Left lung (tissue), 10 donors: ENCODE results near the gene GLB1L3. TPM values are rescaled to one million over a fixed set of nuclear protein-coding genes. Genes with fewer than 3 reads are reported as not detected.

Experiments
- ATAC-seq: fragments of 200-7000 bp; cut with Tn5 transposase; one replicate; pipeline ENCODE4 v1.9.1; 2020; ENCODE audit warnings: moderate library complexity
- DNase-seq, 4 donors: peaks; one replicate each; pipeline ENCODE4 v3.0.0-alpha.2; 2013 to 2020
- H3K27ac ChIP-seq, 2 donors: fragments of 200-600 bp; sonication (generic) in 1 of 2; one replicate each; pipeline versions ENCODE4 v1.5.0 to v1.8.0; 2020 to 2021
- H3K27me3 ChIP-seq, 2 donors: fragments of 200-600 bp; sonication (generic) in 1 of 2; one replicate each; pipeline versions ENCODE4 v1.5.0 to v1.8.0; 2020 to 2021
- H3K36me3 ChIP-seq, 2 donors: fragments of 200-600 bp; sonication (generic) in 1 of 2; one replicate each; pipeline versions ENCODE4 v1.5.0 to v1.8.0; 2020 to 2021
- H3K4me1 ChIP-seq, 2 donors: fragments of 200-600 bp; one replicate each; pipeline ENCODE4 v1.8.0; 2021
- H3K4me3 ChIP-seq, 2 donors: fragments of 200-600 bp; sonication (generic) in 1 of 2; one replicate each; pipeline versions ENCODE4 v1.5.0 to v1.8.0; 2020 to 2021; ENCODE audit warnings: mild to moderate bottlenecking in 1 of 2
- H3K9me3 ChIP-seq, 2 donors: fragments of 200-600 bp; sonication (generic) in 1 of 2; one replicate each; pipeline versions ENCODE4 v1.5.0 to v1.8.0; 2020 to 2021
- intact Hi-C, 2 donors: fragments of 100-400 bp; cut with DNase I; formaldehyde crosslinking; loops; one replicate each; pipeline versions ENCODE4 v1.11.2 to v1.14.2; 2022
- polyA plus RNA-seq, 6 donors: library from polyadenylated mRNA; unstranded; fragments of 120-200 nt; gene quantifications; one replicate each; pipeline ENCODE4 v1.2.1, GENCODE V29; 2013; ENCODE audit not compliant: insufficient read length in 6 of 6
- total RNA-seq, 2 donors: library from RNA; stranded (reverse); fragmentation: NEBNext Ultra II Directional; extraction: Animal tissue kit (Norgen Biotek cat#: 25700); gene quantifications; one replicate each; pipeline ENCODE4 v1.2.1, GENCODE V29; 2021
- TF ChIP-seq, protein P1 (sequence below), 2 donors: fragments of 200-600 bp; sonication (generic) in 1 of 2; IDR thresholded peaks; one replicate each; pipeline versions ENCODE4 v1.5.0 to v1.8.0; 2021; ENCODE audit warnings: antibody characterized with exemption in 2 of 2
- donor health status: DM: no; HTN: yes; CAD: no.
- donor health status: DM: no; HTN: no; CAD: no.

Gene GLB1L3
- total and polyA plus RNA-seq, 8 donors: 0.10 to 0.29 (median 0.15) TPM; not detected in 2

DNA sequence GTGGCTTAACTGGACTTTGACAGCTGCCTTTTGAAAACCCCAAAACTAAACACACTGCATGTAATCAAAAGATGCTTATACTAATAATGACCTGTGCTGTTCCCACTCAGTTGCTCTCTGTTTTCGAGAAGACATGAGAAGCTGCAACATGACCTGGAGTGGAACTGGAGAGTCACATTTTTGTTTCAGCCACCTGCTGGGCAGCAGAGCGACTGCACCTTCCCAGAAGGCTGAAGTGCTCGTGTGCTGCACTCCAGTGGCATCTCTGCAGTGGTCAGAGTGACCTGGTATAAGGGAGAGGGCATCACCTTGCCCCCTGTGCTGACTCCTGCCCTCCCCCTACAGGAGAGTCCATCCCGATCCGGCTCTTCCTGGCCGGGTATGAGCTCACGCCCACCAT, 31.6 kb upstream of the GLB1L3 start:
- intact Hi-C loops: no loop called here
- H3K4me1 ChIP-seq: no peaks in the 10 kb centered on the region
- DNase-seq (no peak), ATAC-seq (peak; percentile 18)
- no peaks in the 10 kb centered on the region for H3K9me3 ChIP-seq
- no peak overlapping the region for H3K4me3 ChIP-seq
- H3K27ac ChIP-seq: no peak overlapping the region
- TF ChIP-seq, protein P1, sequence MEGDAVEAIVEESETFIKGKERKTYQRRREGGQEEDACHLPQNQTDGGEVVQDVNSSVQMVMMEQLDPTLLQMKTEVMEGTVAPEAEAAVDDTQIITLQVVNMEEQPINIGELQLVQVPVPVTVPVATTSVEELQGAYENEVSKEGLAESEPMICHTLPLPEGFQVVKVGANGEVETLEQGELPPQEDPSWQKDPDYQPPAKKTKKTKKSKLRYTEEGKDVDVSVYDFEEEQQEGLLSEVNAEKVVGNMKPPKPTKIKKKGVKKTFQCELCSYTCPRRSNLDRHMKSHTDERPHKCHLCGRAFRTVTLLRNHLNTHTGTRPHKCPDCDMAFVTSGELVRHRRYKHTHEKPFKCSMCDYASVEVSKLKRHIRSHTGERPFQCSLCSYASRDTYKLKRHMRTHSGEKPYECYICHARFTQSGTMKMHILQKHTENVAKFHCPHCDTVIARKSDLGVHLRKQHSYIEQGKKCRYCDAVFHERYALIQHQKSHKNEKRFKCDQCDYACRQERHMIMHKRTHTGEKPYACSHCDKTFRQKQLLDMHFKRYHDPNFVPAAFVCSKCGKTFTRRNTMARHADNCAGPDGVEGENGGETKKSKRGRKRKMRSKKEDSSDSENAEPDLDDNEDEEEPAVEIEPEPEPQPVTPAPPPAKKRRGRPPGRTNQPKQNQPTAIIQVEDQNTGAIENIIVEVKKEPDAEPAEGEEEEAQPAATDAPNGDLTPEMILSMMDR (IDR thresholded peaks at IDR 0.05): peak in 1 of 2 donors; percentile 29
- H3K36me3 ChIP-seq: peaks cover 0 to 94% of the 10 kb centered on the region in 2 donors
- no peaks in the 10 kb centered on the region for H3K27me3 ChIP-seq

DNA sequence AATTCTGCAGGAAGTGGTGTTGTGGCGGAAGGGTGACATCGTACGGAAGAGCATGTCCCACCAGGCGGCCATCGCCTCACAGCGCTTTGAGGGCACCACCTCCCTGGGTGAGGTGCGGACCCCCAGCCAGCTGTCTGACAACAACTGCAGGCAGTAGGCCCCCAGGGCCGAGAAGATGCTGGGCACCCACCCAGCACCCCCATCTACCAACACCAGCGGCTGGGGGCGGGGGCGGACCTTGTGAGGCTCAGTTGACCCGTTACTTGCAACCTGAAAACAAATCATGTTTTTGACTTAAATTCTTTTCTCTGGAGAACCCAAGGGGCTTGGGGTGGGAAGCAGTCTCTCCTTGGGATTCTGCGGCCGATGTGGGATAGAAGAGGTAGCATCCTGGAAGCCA, 30.7 kb upstream of the GLB1L3 start:
- TF ChIP-seq, protein P1 (IDR thresholded peaks at IDR 0.05): no peak

DNA sequence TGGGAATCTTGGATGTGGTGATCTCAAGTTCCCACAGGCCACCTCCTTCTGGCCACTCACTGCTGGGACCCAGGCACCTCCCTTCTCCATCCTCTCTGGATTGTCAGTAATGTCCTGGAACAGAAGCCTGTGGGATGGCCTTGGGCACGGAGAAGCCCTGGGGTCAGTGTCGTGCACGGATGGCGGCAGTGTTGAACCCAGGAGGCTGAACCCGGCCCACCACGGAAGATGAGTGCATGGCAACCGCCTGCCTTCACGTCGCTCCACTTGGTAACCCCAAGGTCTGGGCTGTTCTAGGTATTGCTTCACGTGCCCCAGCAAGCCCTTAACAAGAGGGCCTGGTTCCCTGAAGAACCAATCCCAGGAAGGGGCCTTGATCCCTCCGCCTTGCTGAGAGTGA, 30.1 kb upstream of the GLB1L3 start:
- H3K4me1 ChIP-seq: peaks cover 0 to 14% of the 10 kb centered on the region in 2 donors
- no peaks in the 10 kb centered on the region for H3K9me3 ChIP-seq
- ATAC-seq (no peak), DNase-seq (no peak)
- TF ChIP-seq, protein P1 (IDR thresholded peaks at IDR 0.05): no peak
- no peak overlapping the region for H3K4me3 ChIP-seq
- peaks cover 0 to 88% of the 10 kb centered on the region in 2 donors for H3K36me3 ChIP-seq
- no peak overlapping the region for H3K27ac ChIP-seq
- intact Hi-C loops: no loop called here
- no peaks in the 10 kb centered on the region for H3K27me3 ChIP-seq

More for the DNA sequence above, 30.7 kb upstream of the GLB1L3 start:
- H3K9me3 ChIP-seq: no peaks in the 10 kb centered on the region
- H3K4me1 ChIP-seq: peaks cover 0 to 7% of the 10 kb centered on the region in 2 donors
- ATAC-seq (no peak), DNase-seq (no peak)
- H3K27ac ChIP-seq: no peak overlapping the region
- no peak overlapping the region for H3K4me3 ChIP-seq
- intact Hi-C loops: no loop called here
- H3K36me3 ChIP-seq: peaks cover 0 to 86% of the 10 kb centered on the region in 2 donors
- no peaks in the 10 kb centered on the region for H3K27me3 ChIP-seq

DNA sequence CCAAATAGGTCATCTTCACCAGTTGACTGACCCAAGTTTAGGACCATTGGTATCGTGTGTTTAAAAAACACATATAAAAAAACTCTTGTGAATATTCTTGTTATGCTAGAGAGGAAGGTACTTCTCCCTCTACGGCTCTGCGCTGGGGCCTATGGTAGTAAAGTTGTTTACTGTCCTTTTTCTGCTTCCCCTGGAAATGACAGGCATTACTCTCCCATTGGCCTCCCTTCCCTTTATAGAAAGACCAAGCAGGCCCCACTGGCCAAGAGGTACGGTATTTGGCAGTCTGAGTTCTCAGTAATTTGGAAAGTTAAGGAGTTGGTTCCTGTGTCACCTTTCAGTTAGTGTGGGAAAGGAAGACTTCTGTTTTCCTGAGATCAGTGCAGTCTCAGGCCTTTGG, 29.5 kb upstream of the GLB1L3 start:
- DNase-seq (no peak), ATAC-seq (no peak)
- Histone ChIP-seq H3K4me1 (peaks cover 4 to 18% of the 10 kb centered on the region in 2 donors), H3K9me3 (no peaks in the 10 kb centered on the region), H3K27me3 (no peaks in the 10 kb centered on the region), H3K4me3 (no peak overlapping the region), H3K27ac (no peak overlapping the region), H3K36me3 (peaks cover 0 to 82% of the 10 kb centered on the region in 2 donors)
- TF ChIP-seq, protein P1 (IDR thresholded peaks at IDR 0.05): no peak
- intact Hi-C loops: no loop called here

DNA sequence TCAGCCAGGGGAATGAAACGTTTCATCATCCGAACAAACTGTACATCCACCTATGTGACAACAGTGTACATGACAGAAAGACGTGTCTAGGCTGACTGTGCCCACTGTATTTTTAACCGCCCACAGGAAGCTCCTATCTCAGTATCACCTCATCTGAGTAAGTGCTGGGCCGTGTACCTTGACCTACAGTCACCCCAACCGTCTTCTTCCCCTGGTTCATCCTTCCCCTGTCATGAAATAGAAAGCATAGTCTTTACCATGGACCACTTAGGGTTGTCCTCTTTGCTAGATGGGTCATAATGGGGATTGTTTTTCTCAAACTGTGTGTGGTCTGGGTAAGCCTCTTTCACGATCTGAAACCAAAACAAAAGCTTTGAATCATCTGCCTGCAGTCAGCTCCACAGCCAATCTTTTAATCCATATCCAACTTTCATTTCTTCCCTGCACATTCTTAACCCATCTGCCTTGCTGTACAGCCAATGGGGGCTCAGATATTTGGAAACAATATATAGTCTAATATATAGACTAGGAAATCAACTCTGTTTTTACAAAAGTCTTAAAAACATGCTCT, 27.2 kb upstream of the GLB1L3 start:
- ATAC-seq (no peak), DNase-seq (no peak)
- Histone ChIP-seq H3K9me3 (no peaks in the 10 kb centered on the region), H3K27me3 (no peaks in the 10 kb centered on the region), H3K4me1 (peaks cover 11 to 30% of the 10 kb centered on the region in 2 donors), H3K4me3 (no peak overlapping the region), H3K27ac (no peak overlapping the region), H3K36me3 (peaks cover 0 to 59% of the 10 kb centered on the region in 2 donors)
- TF ChIP-seq, protein P1 (IDR thresholded peaks at IDR 0.05): no peak
- intact Hi-C loops: no loop called here
